ENCODE measurements around the gene SEMA4G.

Gene SEMA4G

DNA sequence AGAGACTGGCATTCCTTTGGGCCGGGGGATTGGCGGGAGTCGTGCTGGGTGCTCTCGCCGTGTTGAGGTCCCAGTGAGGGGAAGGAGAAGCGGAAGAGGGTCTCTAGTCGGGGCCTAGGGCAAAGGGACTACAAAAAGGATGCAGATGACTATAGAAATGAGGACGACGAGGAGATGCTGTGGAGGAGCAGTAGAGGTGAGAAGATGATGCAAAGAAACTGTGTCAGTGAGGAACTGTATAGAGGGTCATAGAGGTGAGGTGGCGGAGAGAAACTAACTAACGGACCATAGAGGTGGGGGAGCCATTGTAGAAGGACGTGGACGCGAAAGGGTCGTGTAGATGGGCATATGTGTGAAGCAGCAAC lies 18.4 kb downstream of the SEMA4G start (continued):
- TF ChIP-seq ZNF274 (IDR thresholded peaks at IDR 0.05; ENCODE audit: low read length), result no peak
- no peak for TF ChIP-seq ZNF274 (tag by site-specific recombination; IDR thresholded peaks at IDR 0.05; ENCODE audit: borderline replicate concordance)
- peak; percentile 46; the same call in 1 of the 2 replicates for TF ChIP-seq ZSCAN23 (tag by site-specific recombination; IDR thresholded peaks at IDR 0.05)
- TF ChIP-seq ZNF335 (tag by site-specific recombination; conservative IDR thresholded peaks at IDR 0.05), result peak; percentile 81
- TF ChIP-seq, protein P1, sequence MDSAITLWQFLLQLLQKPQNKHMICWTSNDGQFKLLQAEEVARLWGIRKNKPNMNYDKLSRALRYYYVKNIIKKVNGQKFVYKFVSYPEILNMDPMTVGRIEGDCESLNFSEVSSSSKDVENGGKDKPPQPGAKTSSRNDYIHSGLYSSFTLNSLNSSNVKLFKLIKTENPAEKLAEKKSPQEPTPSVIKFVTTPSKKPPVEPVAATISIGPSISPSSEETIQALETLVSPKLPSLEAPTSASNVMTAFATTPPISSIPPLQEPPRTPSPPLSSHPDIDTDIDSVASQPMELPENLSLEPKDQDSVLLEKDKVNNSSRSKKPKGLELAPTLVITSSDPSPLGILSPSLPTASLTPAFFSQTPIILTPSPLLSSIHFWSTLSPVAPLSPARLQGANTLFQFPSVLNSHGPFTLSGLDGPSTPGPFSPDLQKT (IDR thresholded peaks at IDR 0.05; ENCODE audit: borderline replicate concordance, low read depth, low read length), result no peak
- no peak for TF ChIP-seq MYNN (tag by site-specific recombination; IDR thresholded peaks at IDR 0.05; ENCODE audit: borderline replicate concordance)
- no peak for TF ChIP-seq ZBTB48 (tag by site-specific recombination; IDR thresholded peaks at IDR 0.05)
- TF ChIP-seq, protein P2, sequence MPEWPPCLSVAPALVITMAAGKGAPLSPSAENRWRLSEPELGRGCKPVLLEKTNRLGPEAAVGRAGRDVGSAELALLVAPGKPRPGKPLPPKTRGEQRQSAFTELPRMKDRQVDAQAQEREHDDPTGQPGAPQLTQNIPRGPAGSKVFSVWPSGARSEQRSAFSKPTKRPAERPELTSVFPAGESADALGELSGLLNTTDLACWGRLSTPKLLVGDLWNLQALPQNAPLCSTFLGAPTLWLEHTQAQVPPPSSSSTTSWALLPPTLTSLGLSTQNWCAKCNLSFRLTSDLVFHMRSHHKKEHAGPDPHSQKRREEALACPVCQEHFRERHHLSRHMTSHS (tag by site-specific recombination; IDR thresholded peaks at IDR 0.05), result no peak
- TF ChIP-seq ZBTB21 (tag by site-specific recombination; IDR thresholded peaks at IDR 0.05), result peak; percentile 61
- peak; percentile 42 for TF ChIP-seq ZNF394 (tag by site-specific recombination; IDR thresholded peaks at IDR 0.05; ENCODE audit: borderline replicate concordance)
- 0 out of 2 replicates have a peak, but pooled peaks have one; percentile 81 for TF ChIP-seq ZNF391 (tag by site-specific recombination; IDR thresholded peaks at IDR 0.05; ENCODE audit: borderline replicate concordance, low read depth)
- TF ChIP-seq SCRT2 (tag by site-specific recombination; IDR thresholded peaks at IDR 0.05), result no peak
- TF ChIP-seq, protein P3, sequence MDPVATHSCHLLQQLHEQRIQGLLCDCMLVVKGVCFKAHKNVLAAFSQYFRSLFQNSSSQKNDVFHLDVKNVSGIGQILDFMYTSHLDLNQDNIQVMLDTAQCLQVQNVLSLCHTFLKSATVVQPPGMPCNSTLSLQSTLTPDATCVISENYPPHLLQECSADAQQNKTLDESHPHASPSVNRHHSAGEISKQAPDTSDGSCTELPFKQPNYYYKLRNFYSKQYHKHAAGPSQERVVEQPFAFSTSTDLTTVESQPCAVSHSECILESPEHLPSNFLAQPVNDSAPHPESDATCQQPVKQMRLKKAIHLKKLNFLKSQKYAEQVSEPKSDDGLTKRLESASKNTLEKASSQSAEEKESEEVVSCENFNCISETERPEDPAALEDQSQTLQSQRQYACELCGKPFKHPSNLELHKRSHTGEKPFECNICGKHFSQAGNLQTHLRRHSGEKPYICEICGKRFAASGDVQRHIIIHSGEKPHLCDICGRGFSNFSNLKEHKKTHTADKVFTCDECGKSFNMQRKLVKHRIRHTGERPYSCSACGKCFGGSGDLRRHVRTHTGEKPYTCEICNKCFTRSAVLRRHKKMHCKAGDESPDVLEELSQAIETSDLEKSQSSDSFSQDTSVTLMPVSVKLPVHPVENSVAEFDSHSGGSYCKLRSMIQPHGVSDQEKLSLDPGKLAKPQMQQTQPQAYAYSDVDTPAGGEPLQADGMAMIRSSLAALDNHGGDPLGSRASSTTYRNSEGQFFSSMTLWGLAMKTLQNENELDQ (tag by site-specific recombination; IDR thresholded peaks at IDR 0.05; ENCODE audit: low read depth), result no peak
- no peak for TF ChIP-seq ZFP69B (tag by site-specific recombination; IDR thresholded peaks at IDR 0.05)
- 0 out of 2 replicates have a peak, but pooled peaks have one; percentile 36 for TF ChIP-seq ZXDB (tag by site-specific recombination; IDR thresholded peaks at IDR 0.05)
- TF ChIP-seq ZNF146 (tag by site-specific recombination; IDR thresholded peaks at IDR 0.05), result 0 out of 2 replicates have a peak, but pooled peaks have one; percentile 5
- 0 out of 2 replicates have a peak, but pooled peaks have one; percentile 29 for TF ChIP-seq ZNF558 (tag by site-specific recombination; IDR thresholded peaks at IDR 0.05)

DNA sequence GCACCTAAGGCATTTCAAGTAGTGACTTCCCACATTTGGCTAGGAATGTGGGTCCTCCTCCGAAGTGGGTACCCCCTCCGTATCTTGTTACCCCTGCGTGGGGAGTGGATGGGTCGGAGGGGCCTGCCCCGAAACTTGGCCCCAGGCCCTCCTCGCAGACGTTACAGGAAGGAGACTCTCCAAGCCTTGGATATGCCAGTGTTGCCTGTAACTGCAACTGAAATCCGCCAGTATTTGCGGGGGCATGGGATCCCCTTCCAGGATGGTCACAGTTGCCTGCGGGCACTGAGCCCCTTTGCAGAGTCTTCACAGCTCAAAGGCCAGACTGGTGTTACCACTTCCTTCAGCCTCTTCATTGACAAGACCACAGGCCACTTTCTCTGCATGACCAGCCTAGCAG lies 18.9 kb downstream of the SEMA4G start:
- POLR2A ChIA-PET, result interaction anchor here (1.5 kb wide), 1 partner anchor 9 kb away, joined by 6 read pairs; no protein-coding TSS in a partner anchor
- CTCF ChIA-PET, result interaction anchor here (6.4 to 16.6 kb wide), 2 partner anchors 10 to 29 kb away, joined by 49 to 274 read pairs; partner anchors contain the start of gene LZTS2
- Histone ChIP-seq H3K9me3 (ENCODE audit: control insufficient read depth, insufficient read depth, low read depth, low read length) (no peaks in the 10 kb centered on the region), H3K4me1 (ENCODE audit: control insufficient read depth, insufficient read depth, low read length) (peaks cover 6% of the 10 kb centered on the region), H3K27ac (ENCODE audit: extremely low read depth, low read depth, low read length) (no peak overlapping the region; the same call in 1 of the 2 replicates), H3K4me3 (ENCODE audit: low read depth, low read length) (peak overlapping the region; percentile 95), H3K36me3 (ENCODE audit: control insufficient read depth in 2 of 2, insufficient read depth in 1 of 2, low read length in 2 of 2) (peaks cover 20 to 67% of the 10 kb centered on the region in 2 experiments)
- TF ChIP-seq, protein P4, sequence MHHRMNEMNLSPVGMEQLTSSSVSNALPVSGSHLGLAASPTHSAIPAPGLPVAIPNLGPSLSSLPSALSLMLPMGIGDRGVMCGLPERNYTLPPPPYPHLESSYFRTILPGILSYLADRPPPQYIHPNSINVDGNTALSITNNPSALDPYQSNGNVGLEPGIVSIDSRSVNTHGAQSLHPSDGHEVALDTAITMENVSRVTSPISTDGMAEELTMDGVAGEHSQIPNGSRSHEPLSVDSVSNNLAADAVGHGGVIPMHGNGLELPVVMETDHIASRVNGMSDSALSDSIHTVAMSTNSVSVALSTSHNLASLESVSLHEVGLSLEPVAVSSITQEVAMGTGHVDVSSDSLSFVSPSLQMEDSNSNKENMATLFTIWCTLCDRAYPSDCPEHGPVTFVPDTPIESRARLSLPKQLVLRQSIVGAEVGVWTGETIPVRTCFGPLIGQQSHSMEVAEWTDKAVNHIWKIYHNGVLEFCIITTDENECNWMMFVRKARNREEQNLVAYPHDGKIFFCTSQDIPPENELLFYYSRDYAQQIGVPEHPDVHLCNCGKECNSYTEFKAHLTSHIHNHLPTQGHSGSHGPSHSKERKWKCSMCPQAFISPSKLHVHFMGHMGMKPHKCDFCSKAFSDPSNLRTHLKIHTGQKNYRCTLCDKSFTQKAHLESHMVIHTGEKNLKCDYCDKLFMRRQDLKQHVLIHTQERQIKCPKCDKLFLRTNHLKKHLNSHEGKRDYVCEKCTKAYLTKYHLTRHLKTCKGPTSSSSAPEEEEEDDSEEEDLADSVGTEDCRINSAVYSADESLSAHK (tag by site-specific recombination; IDR thresholded peaks at IDR 0.05), result no peak
- no peak for TF ChIP-seq ZNF391 (tag by site-specific recombination; IDR thresholded peaks at IDR 0.05; ENCODE audit: borderline replicate concordance, low read depth)
- TF ChIP-seq OVOL3 (tag by site-specific recombination; IDR thresholded peaks at IDR 0.05), result no peak
- no peak for TF ChIP-seq ZNF571 (tag by site-specific recombination; IDR thresholded peaks at IDR 0.05)
- TF ChIP-seq ZFP3 (tag by site-specific recombination; IDR thresholded peaks at IDR 0.05; ENCODE audit: low read depth), result no peak
- no peak for TF ChIP-seq SALL2 (tag by site-specific recombination; IDR thresholded peaks at IDR 0.05; ENCODE audit: borderline replicate concordance)
- TF ChIP-seq, protein P5, sequence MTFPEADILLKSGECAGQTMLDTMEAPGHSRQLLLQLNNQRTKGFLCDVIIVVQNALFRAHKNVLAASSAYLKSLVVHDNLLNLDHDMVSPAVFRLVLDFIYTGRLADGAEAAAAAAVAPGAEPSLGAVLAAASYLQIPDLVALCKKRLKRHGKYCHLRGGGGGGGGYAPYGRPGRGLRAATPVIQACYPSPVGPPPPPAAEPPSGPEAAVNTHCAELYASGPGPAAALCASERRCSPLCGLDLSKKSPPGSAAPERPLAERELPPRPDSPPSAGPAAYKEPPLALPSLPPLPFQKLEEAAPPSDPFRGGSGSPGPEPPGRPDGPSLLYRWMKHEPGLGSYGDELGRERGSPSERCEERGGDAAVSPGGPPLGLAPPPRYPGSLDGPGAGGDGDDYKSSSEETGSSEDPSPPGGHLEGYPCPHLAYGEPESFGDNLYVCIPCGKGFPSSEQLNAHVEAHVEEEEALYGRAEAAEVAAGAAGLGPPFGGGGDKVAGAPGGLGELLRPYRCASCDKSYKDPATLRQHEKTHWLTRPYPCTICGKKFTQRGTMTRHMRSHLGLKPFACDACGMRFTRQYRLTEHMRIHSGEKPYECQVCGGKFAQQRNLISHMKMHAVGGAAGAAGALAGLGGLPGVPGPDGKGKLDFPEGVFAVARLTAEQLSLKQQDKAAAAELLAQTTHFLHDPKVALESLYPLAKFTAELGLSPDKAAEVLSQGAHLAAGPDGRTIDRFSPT (tag by site-specific recombination; IDR thresholded peaks at IDR 0.05), result no peak
- TF ChIP-seq EGR2 (tag by site-specific recombination; IDR thresholded peaks at IDR 0.05; ENCODE audit: low read depth), result no peak
- no peak for TF ChIP-seq ZNF155 (tag by site-specific recombination; IDR thresholded peaks at IDR 0.05)
- no peak for TF ChIP-seq ZSCAN23 (tag by site-specific recombination; IDR thresholded peaks at IDR 0.05)

All from HEK293 (cell line).